Measurements from ENCODE around the gene PARD6G.

- TF ChIP-seq CTCF (IDR thresholded peaks at IDR 0.05) (no peak), POLR2A (IDR thresholded peaks at IDR 0.05) (no peak)
These were observed 45.6 kb downstream of the PARD6G start for GRCh38 chr18:80201739-80202138.
